CD8-positive, alpha-beta memory T cell (primary cell): ENCODE measurements around the gene ANK2. TPM values are rescaled to one million over a fixed set of nuclear protein-coding genes. Genes with fewer than 3 reads are reported as not detected.

Experiments used
- CTCF ChIA-PET: fragments of 350-600 bp; sonication (Branson Sonifier 250); formaldehyde crosslinking; loops from one replicate; lab custom pipeline; 2021; ENCODE audit warnings: antibody characterized with exemption; lab: Charles Lee
- POLR2A ChIA-PET: fragments of 350-600 bp; sonication (Branson Sonifier 250); formaldehyde crosslinking; loops from one replicate; lab custom pipeline; 2021; ENCODE audit warnings: antibody characterized with exemption; lab: Charles Lee
- DNase-seq, 5 donors: peaks; one replicate each; pipeline versions ENCODE4 v3.0.0 to v3.0.0-alpha.2; 2020 to 2022; ENCODE audit warnings: mixed read lengths in 1 of 5
- H3K27ac ChIP-seq: one replicate; pipeline ENCODE4 v1.7.0; 2013; ENCODE audit warnings: low read depth, mild to moderate bottlenecking, low read length, moderate library complexity
- H3K27me3 ChIP-seq: 2 replicates; pipeline ENCODE4 v1.7.0; 2013; ENCODE audit warnings: low read length, mild to moderate bottlenecking; ENCODE audit not compliant: insufficient read depth, poor library complexity, severe bottlenecking
- H3K36me3 ChIP-seq: 2 replicates; pipeline ENCODE4 v1.7.0; 2013; ENCODE audit warnings: mild to moderate bottlenecking, low read length, moderate library complexity; ENCODE audit not compliant: insufficient read depth
- H3K4me1 ChIP-seq: 2 replicates; pipeline ENCODE4 v1.7.0; 2013; ENCODE audit warnings: mild to moderate bottlenecking, low read length, moderate library complexity; ENCODE audit not compliant: insufficient read depth
- H3K4me3 ChIP-seq: 2 replicates; pipeline ENCODE4 v1.7.0; 2013; ENCODE audit warnings: mild to moderate bottlenecking, low read length
- H3K9me3 ChIP-seq: 2 replicates; pipeline ENCODE4 v1.7.0; 2013; ENCODE audit warnings: mild to moderate bottlenecking, low read length
- H3K27ac Mint-ChIP-seq, 8 donors: one replicate each; pipeline ENCODE4 v1.8.0; 2020 to 2021; ENCODE audit warnings: mixed read lengths in 8 of 8, mild to moderate bottlenecking in 6 of 8, inconsistent platforms in 3 of 8, moderate library complexity in 3 of 8
- H3K27me3 Mint-ChIP-seq, 2 donors: one replicate each; pipeline ENCODE4 v1.8.0; 2020 to 2021; ENCODE audit warnings: mixed read lengths in 2 of 2, mild to moderate bottlenecking in 1 of 2, moderate library complexity in 1 of 2
- H3K36me3 Mint-ChIP-seq, 3 donors: one replicate each; pipeline ENCODE4 v1.8.0; 2020 to 2021; ENCODE audit warnings: mixed read lengths in 3 of 3, inconsistent platforms in 1 of 3, mild to moderate bottlenecking in 1 of 3
- H3K4me1 Mint-ChIP-seq, 3 donors: one replicate each; pipeline ENCODE4 v1.8.0; 2020 to 2021; ENCODE audit warnings: mixed read lengths in 3 of 3, inconsistent platforms in 1 of 3, mild to moderate bottlenecking in 1 of 3
- H3K4me3 Mint-ChIP-seq, 7 donors: one replicate each; pipeline ENCODE4 v1.8.0; 2020 to 2021; ENCODE audit warnings: mixed read lengths in 7 of 7, mild to moderate bottlenecking in 6 of 7, moderate library complexity in 4 of 7, inconsistent platforms in 2 of 7
- H3K9me3 Mint-ChIP-seq, 5 donors: one replicate each; pipeline ENCODE4 v1.8.0; 2020 to 2022; ENCODE audit warnings: mixed read lengths in 5 of 5, mild to moderate bottlenecking in 3 of 5, moderate library complexity in 2 of 5, inconsistent platforms in 1 of 5
- polyA plus RNA-seq: library from polyadenylated mRNA; unstranded; fragments of 300-500 nt; fragmentation: Illumina TruSeq; gene quantifications from one replicate; pipeline ENCODE4 v1.2.3, GENCODE V29; 2021
- total RNA-seq, 2 experiments: library from RNA; stranded (reverse); gene quantifications; one replicate each; pipeline ENCODE4 v1.2.3, GENCODE V29; 2021

Gene ANK2
- total and polyA plus RNA-seq, 3 experiments from 2014 or later: 0.26 to 0.80 TPM; not detected in 1

DNA sequence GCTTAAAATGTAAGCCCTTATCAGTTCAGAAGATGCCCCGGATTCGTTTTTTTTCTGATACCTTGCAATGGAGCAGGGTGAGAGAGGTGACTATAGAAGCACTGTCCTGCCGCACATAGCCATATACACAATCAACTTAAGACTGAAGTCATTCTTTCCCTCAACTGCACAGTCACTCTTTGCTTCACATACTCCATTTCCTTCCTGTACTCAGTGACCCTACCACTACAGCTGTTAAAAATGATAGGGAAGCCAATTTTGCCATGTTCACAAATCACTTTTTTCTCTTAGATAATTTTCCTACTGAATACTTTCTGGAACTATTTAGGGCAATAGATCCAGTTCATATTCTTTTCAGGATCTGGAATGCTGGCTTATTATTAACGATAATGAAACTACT is 300.0 kb downstream of the ANK2 start:
- no peak for DNase-seq
- Histone ChIP-seq H3K27ac (no peak overlapping the region), H3K27me3 (no peaks in the 10 kb centered on the region), H3K4me3 (no peak overlapping the region), H3K4me1 (no peaks in the 10 kb centered on the region), H3K36me3 (no peaks in the 10 kb centered on the region), H3K9me3 (no peaks in the 10 kb centered on the region)
- peaks cover 6 to 11% of the 10 kb centered on the region in 2 donors for H3K27me3 Mint-ChIP-seq
- no peaks in the 10 kb centered on the region for H3K9me3 Mint-ChIP-seq
- peaks cover 5 to 10% (median 6%) of the 10 kb centered on the region in 3 donors for H3K4me1 Mint-ChIP-seq
- POLR2A ChIA-PET: no interaction called here
- no peak overlapping the region for H3K4me3 Mint-ChIP-seq
- H3K36me3 Mint-ChIP-seq: no peaks in the 10 kb centered on the region
- CTCF ChIA-PET: no interaction called here
- no peak overlapping the region for H3K27ac Mint-ChIP-seq

GRCh38 chr4:113350576-113350975 is 301.1 kb downstream of the ANK2 start:
- Histone ChIP-seq H3K27ac (no peak overlapping the region), H3K36me3 (no peaks in the 10 kb centered on the region), H3K4me3 (no peak overlapping the region), H3K4me1 (peaks cover 5% of the 10 kb centered on the region), H3K9me3 (no peaks in the 10 kb centered on the region), H3K27me3 (no peaks in the 10 kb centered on the region)
- ChIA-PET CTCF (interaction anchor here (1.0 kb wide), 1 partner anchor 720 kb away, joined by 3 read pairs; no protein-coding TSS in a partner anchor), POLR2A (no interaction called here)
- H3K36me3 Mint-ChIP-seq: no peaks in the 10 kb centered on the region
- peaks cover 17 to 22% (median 17%) of the 10 kb centered on the region in 3 donors for H3K4me1 Mint-ChIP-seq
- no peak for DNase-seq
- H3K4me3 Mint-ChIP-seq: no peak overlapping the region
- H3K9me3 Mint-ChIP-seq: peaks cover 0 to 4% (median 0%) of the 10 kb centered on the region in 5 donors
- H3K27ac Mint-ChIP-seq: no peak overlapping the region
- H3K27me3 Mint-ChIP-seq: peaks cover 5 to 7% of the 10 kb centered on the region in 2 donors

GRCh38 chr4:113355550-113356371 is 306.3 kb downstream of the ANK2 start:
- Histone ChIP-seq H3K9me3 (no peaks in the 10 kb centered on the region), H3K4me3 (peak overlapping the region; percentile 30), H3K36me3 (no peaks in the 10 kb centered on the region), H3K27me3 (no peaks in the 10 kb centered on the region), H3K27ac (no peak overlapping the region), H3K4me1 (peaks cover 11% of the 10 kb centered on the region)
- ChIA-PET CTCF (interaction anchor here (0.6 to 1.2 kb wide), 2 partner anchors 38 to 597 kb away, joined by 3 read pairs; no protein-coding TSS in a partner anchor), POLR2A (no interaction called here)
- DNase-seq: peak; percentile 3 to 78 (median 20)
- peaks cover 0 to 14% (median 0%) of the 10 kb centered on the region in 3 donors for H3K36me3 Mint-ChIP-seq
- H3K4me1 Mint-ChIP-seq: peaks cover 25 to 38% (median 28%) of the 10 kb centered on the region in 3 donors
- peak overlapping the region; percentile 25 to 85 (median 66) for H3K4me3 Mint-ChIP-seq
- H3K9me3 Mint-ChIP-seq: peaks cover 9 to 25% (median 12%) of the 10 kb centered on the region in 5 donors
- peak overlapping the region; percentile 25 to 91 (median 82) for H3K27ac Mint-ChIP-seq
- peaks cover 4 to 23% of the 10 kb centered on the region in 2 donors for H3K27me3 Mint-ChIP-seq

DNA sequence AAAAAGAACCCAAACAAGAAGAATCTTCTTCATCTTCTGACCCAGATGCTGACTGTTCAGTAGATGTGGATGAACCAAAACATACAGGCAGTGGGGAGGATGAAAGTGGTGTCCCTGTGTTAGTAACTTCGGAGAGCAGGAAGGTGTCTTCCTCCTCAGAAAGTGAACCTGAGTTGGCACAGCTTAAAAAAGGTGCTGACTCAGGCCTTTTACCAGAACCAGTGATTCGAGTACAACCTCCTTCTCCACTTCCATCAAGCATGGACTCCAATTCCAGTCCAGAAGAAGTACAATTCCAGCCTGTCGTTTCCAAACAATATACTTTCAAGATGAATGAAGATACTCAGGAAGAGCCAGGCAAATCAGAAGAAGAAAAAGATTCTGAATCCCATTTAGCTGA is 307.0 kb downstream of the ANK2 start:
- peaks cover 9 to 25% (median 12%) of the 10 kb centered on the region in 5 donors for H3K9me3 Mint-ChIP-seq
- DNase-seq: no peak
- Histone ChIP-seq H3K4me1 (peaks cover 11% of the 10 kb centered on the region), H3K36me3 (no peaks in the 10 kb centered on the region), H3K27me3 (no peaks in the 10 kb centered on the region), H3K4me3 (no peak overlapping the region), H3K9me3 (no peaks in the 10 kb centered on the region), H3K27ac (no peak overlapping the region)
- peaks cover 25 to 38% (median 28%) of the 10 kb centered on the region in 3 donors for H3K4me1 Mint-ChIP-seq
- ChIA-PET POLR2A (no interaction called here), CTCF (interaction anchor here (1.2 kb wide), 1 partner anchor 37 kb away, joined by 3 read pairs; no protein-coding TSS in a partner anchor)
- H3K4me3 Mint-ChIP-seq: peak overlapping the region in 3 of 7 donors; percentile 64 to 74 (median 66)
- H3K36me3 Mint-ChIP-seq: peaks cover 0 to 14% (median 0%) of the 10 kb centered on the region in 3 donors
- peak overlapping the region in 1 of 8 donors; percentile 90 for H3K27ac Mint-ChIP-seq
- H3K27me3 Mint-ChIP-seq: peaks cover 4 to 23% of the 10 kb centered on the region in 2 donors

DNA sequence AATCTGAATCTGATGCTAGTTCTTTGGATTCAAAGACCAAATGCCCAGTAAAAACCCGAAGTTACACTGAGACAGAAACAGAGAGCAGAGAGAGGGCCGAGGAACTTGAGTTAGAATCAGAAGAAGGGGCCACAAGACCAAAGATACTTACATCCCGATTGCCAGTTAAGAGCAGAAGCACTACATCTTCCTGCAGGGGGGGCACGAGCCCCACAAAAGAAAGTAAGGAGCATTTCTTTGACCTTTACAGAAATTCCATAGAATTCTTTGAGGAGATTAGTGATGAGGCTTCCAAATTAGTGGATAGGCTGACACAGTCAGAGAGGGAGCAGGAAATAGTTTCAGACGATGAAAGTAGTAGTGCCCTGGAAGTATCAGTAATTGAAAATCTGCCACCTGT is 309.3 kb downstream of the ANK2 start:
- Histone ChIP-seq H3K4me1 (peaks cover 11% of the 10 kb centered on the region), H3K4me3 (no peak overlapping the region), H3K9me3 (no peaks in the 10 kb centered on the region), H3K36me3 (no peaks in the 10 kb centered on the region), H3K27ac (no peak overlapping the region), H3K27me3 (no peaks in the 10 kb centered on the region)
- peaks cover 1 to 23% of the 10 kb centered on the region in 2 donors for H3K27me3 Mint-ChIP-seq
- no peak overlapping the region for H3K27ac Mint-ChIP-seq
- peaks cover 9 to 25% (median 12%) of the 10 kb centered on the region in 5 donors for H3K9me3 Mint-ChIP-seq
- H3K36me3 Mint-ChIP-seq: peaks cover 0 to 14% (median 0%) of the 10 kb centered on the region in 3 donors
- CTCF ChIA-PET: no interaction called here
- no peak overlapping the region for H3K4me3 Mint-ChIP-seq
- H3K4me1 Mint-ChIP-seq: peaks cover 20 to 30% (median 22%) of the 10 kb centered on the region in 3 donors
- POLR2A ChIA-PET: no interaction called here
- no peak for DNase-seq

DNA sequence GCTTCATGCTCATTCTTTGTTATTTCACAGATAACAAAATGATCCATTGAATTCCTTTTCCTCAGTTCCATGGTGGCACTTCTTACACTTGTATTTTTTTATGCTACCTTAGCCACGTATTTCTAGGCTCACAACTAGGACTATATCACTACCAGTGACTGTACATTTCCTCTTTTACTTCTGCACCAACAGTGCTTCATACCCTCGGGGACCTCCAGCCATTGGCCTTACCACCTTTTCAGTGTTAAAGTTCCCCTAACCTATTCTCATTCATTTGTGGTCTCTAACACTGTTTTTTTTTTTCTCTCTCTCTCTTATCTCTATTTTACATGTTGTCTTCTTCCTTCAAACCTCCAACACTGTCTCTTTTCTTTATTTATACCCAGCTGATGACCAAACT is 315.9 kb downstream of the ANK2 start:
- H3K9me3 ChIP-seq: no peaks in the 10 kb centered on the region
- DNase-seq: no peak
- no peaks in the 10 kb centered on the region for H3K4me1 Mint-ChIP-seq
- H3K36me3 ChIP-seq: no peaks in the 10 kb centered on the region
- no peak overlapping the region for H3K27ac Mint-ChIP-seq
- peaks cover 1 to 16% of the 10 kb centered on the region in 2 donors for H3K27me3 Mint-ChIP-seq
- no peak overlapping the region for H3K4me3 ChIP-seq
- H3K27ac ChIP-seq: no peak overlapping the region
- ChIA-PET CTCF (no interaction called here), POLR2A (no interaction called here)
- H3K36me3 Mint-ChIP-seq: no peaks in the 10 kb centered on the region
- no peak overlapping the region for H3K4me3 Mint-ChIP-seq
- H3K9me3 Mint-ChIP-seq: no peaks in the 10 kb centered on the region
- no peaks in the 10 kb centered on the region for H3K27me3 ChIP-seq
- H3K4me1 ChIP-seq: no peaks in the 10 kb centered on the region

DNA sequence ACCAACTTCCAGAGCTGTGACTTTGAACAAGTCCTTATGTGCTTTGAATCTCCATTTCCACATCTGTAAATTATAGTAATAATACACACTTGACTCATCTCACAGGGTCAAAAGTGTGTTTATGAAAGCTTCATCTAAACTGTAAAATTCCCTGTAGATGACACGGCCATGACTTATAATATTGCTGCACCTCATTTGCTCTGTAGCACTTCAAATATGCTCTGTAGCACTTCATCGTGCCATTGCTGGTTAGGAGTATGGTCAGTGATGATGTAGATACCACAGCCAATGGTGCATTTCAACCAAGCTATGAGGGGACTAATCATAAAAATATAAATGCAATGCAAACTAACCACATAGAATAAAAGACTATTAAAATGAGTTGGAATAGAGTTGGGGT is 318.6 kb downstream of the ANK2 start:
- no peaks in the 10 kb centered on the region for H3K9me3 ChIP-seq
- no peak overlapping the region for H3K27ac ChIP-seq
- H3K9me3 Mint-ChIP-seq: no peaks in the 10 kb centered on the region
- ChIA-PET CTCF (interaction anchor here (1.1 kb wide), 1 partner anchor 25 kb away, joined by 3 read pairs; no protein-coding TSS in a partner anchor), POLR2A (no interaction called here)
- H3K36me3 ChIP-seq: no peaks in the 10 kb centered on the region
- H3K36me3 Mint-ChIP-seq: no peaks in the 10 kb centered on the region
- H3K4me1 Mint-ChIP-seq: no peaks in the 10 kb centered on the region
- no peak for DNase-seq
- H3K4me1 ChIP-seq: no peaks in the 10 kb centered on the region
- peaks cover 0 to 15% of the 10 kb centered on the region in 2 donors for H3K27me3 Mint-ChIP-seq
- no peak overlapping the region for H3K4me3 ChIP-seq
- no peak overlapping the region for H3K4me3 Mint-ChIP-seq
- no peak overlapping the region for H3K27ac Mint-ChIP-seq
- no peaks in the 10 kb centered on the region for H3K27me3 ChIP-seq

DNA sequence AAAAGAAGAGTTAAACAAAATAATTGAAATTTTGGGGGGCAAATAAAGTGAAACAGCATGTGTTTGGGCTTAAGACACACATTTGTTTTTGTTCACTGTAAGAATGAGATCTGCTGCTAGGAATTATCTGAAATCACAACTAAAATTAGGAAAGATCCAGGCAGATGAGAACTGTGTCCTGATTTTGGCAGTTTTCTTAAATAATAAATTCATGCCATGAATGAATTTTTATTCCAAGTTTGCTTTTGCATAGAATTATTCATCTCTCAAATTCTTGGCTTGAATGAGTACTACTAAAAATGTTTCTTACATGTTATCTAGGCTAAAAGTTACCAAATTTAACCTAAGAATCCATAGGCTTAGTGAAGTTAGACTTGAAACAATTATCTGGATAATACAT is 321.7 kb downstream of the ANK2 start:
- H3K4me3 Mint-ChIP-seq: no peak overlapping the region
- no peaks in the 10 kb centered on the region for H3K9me3 Mint-ChIP-seq
- Histone ChIP-seq H3K4me1 (no peaks in the 10 kb centered on the region), H3K27ac (no peak overlapping the region), H3K4me3 (no peak overlapping the region), H3K9me3 (no peaks in the 10 kb centered on the region), H3K36me3 (no peaks in the 10 kb centered on the region), H3K27me3 (no peaks in the 10 kb centered on the region)
- H3K36me3 Mint-ChIP-seq: no peaks in the 10 kb centered on the region
- no peak overlapping the region for H3K27ac Mint-ChIP-seq
- no peak for DNase-seq
- peaks cover 0 to 21% of the 10 kb centered on the region in 2 donors for H3K27me3 Mint-ChIP-seq
- POLR2A ChIA-PET: no interaction called here
- H3K4me1 Mint-ChIP-seq: no peaks in the 10 kb centered on the region
- CTCF ChIA-PET: interaction anchor here (0.6 kb wide), 1 partner anchor 30 kb away, joined by 3 read pairs; no protein-coding TSS in a partner anchor
